Measurements from ENCODE around the gene FBLN1.

FBLN1 gene

GRCh38 chr22:45568213-45568612 lies 65.5 kb downstream of the FBLN1 start:
- Histone ChIP-seq H4K8ac (ENCODE audit: low read length) (no peak overlapping the region), H3K27ac (ENCODE audit: low read length, poor library complexity, severe bottlenecking) (no peak overlapping the region), H2AFZ (ENCODE audit: low read depth, low read length) (no peak overlapping the region), H3K36me3 (ENCODE audit: control insufficient read depth in 1 of 2, insufficient read depth in 2 of 2, low read depth in 1 of 2, low read length in 2 of 2) (peaks cover 31 to 48% of the 10 kb centered on the region in 2 experiments), H2BK120ac (ENCODE audit: low read depth, low read length) (no peak overlapping the region), H3K4me3 (ENCODE audit: insufficient read depth in 1 of 2, low read depth in 1 of 2, low read length in 2 of 2) (no peak overlapping the region), H3K4me1 (ENCODE audit: control insufficient read depth, insufficient read depth, low read depth, low read length) (no peaks in the 10 kb centered on the region), H3K23ac (ENCODE audit: low read length in 2 of 2) (no peak overlapping the region), H3K27me3 (ENCODE audit: control insufficient read depth in 1 of 2, insufficient read depth in 1 of 2, low read length in 2 of 2) (no peaks in the 10 kb centered on the region), H4K91ac (ENCODE audit: low read length) (no peak overlapping the region), H2BK15ac (ENCODE audit: low read depth, poor library complexity, severe bottlenecking) (no peak overlapping the region), H2BK12ac (ENCODE audit: low read length in 2 of 2) (no peak overlapping the region), H2AK5ac (ENCODE audit: low read length, severe bottlenecking) (no peak overlapping the region), H3K9me3 (ENCODE audit: control insufficient read depth, low read length) (peaks cover 21% of the 10 kb centered on the region), H3K14ac (ENCODE audit: low read length in 2 of 2) (no peak overlapping the region), H3K4me2 (ENCODE audit: low read length, poor library complexity, severe bottlenecking) (no peak overlapping the region), H3K18ac (ENCODE audit: low read depth in 1 of 2, low read length in 2 of 2) (no peak overlapping the region), H3K4ac (ENCODE audit: low read depth in 1 of 2, low read length in 2 of 2) (no peak overlapping the region), H3K9ac (ENCODE audit: low read length) (no peak overlapping the region), H3K79me1 (replicated peaks; ENCODE audit: low read length, poor library complexity, severe bottlenecking) (peaks cover 2% of the 10 kb centered on the region), H2BK5ac (ENCODE audit: low read depth, low read length, poor library complexity, severe bottlenecking) (no peak overlapping the region)
- no peak for DNase-seq

GRCh38 chr22:45571089-45571488 lies 68.4 kb downstream of the FBLN1 start:
- peaks cover 21% of the 10 kb centered on the region for H3K9me3 ChIP-seq (ENCODE audit: control insufficient read depth, low read length)
- H2AFZ ChIP-seq (ENCODE audit: low read depth, low read length): no peak overlapping the region
- no peak overlapping the region for H3K27ac ChIP-seq (ENCODE audit: low read length, poor library complexity, severe bottlenecking)
- no peak overlapping the region for H2BK5ac ChIP-seq (ENCODE audit: low read depth, low read length, poor library complexity, severe bottlenecking)
- H3K9ac ChIP-seq (ENCODE audit: low read length): no peak overlapping the region
- no peak overlapping the region for H2BK12ac ChIP-seq (ENCODE audit: low read length in 2 of 2)
- H3K4me2 ChIP-seq (ENCODE audit: low read length, poor library complexity, severe bottlenecking): no peak overlapping the region
- H4K91ac ChIP-seq (ENCODE audit: low read length): no peak overlapping the region
- H3K27me3 ChIP-seq (ENCODE audit: control insufficient read depth in 1 of 2, insufficient read depth in 1 of 2, low read length in 2 of 2): no peaks in the 10 kb centered on the region
- peaks cover 23 to 36% of the 10 kb centered on the region in 2 experiments for H3K36me3 ChIP-seq (ENCODE audit: control insufficient read depth in 1 of 2, insufficient read depth in 2 of 2, low read depth in 1 of 2, low read length in 2 of 2)
- no peak overlapping the region for H3K4me3 ChIP-seq (ENCODE audit: insufficient read depth in 1 of 2, low read depth in 1 of 2, low read length in 2 of 2)
- no peak overlapping the region for H3K4ac ChIP-seq (ENCODE audit: low read depth in 1 of 2, low read length in 2 of 2)
- H3K23ac ChIP-seq (ENCODE audit: low read length in 2 of 2): no peak overlapping the region
- no peak overlapping the region for H2AK5ac ChIP-seq (ENCODE audit: low read length, severe bottlenecking)
- no peak overlapping the region for H2BK120ac ChIP-seq (ENCODE audit: low read depth, low read length)
- H3K18ac ChIP-seq (ENCODE audit: low read depth in 1 of 2, low read length in 2 of 2): no peak overlapping the region
- peaks cover 6% of the 10 kb centered on the region for H3K4me1 ChIP-seq (ENCODE audit: control insufficient read depth, insufficient read depth, low read depth, low read length)
- H2BK15ac ChIP-seq (ENCODE audit: low read depth, poor library complexity, severe bottlenecking): no peak overlapping the region
- no peaks in the 10 kb centered on the region for H3K79me1 ChIP-seq (replicated peaks; ENCODE audit: low read length, poor library complexity, severe bottlenecking)
- H4K8ac ChIP-seq (ENCODE audit: low read length): no peak overlapping the region
- H3K14ac ChIP-seq (ENCODE audit: low read length in 2 of 2): no peak overlapping the region
- DNase-seq: no peak

GRCh38 chr22:45572444-45572843 lies 69.8 kb downstream of the FBLN1 start:
- Histone ChIP-seq H3K9ac (ENCODE audit: low read length) (no peak overlapping the region), H4K91ac (ENCODE audit: low read length) (no peak overlapping the region), H3K9me3 (ENCODE audit: control insufficient read depth, low read length) (peaks cover 21% of the 10 kb centered on the region), H3K14ac (ENCODE audit: low read length in 2 of 2) (no peak overlapping the region), H2BK15ac (ENCODE audit: low read depth, poor library complexity, severe bottlenecking) (no peak overlapping the region), H3K4me1 (ENCODE audit: control insufficient read depth, insufficient read depth, low read depth, low read length) (peaks cover 6% of the 10 kb centered on the region), H3K4ac (ENCODE audit: low read depth in 1 of 2, low read length in 2 of 2) (no peak overlapping the region), H4K8ac (ENCODE audit: low read length) (no peak overlapping the region), H2BK120ac (ENCODE audit: low read depth, low read length) (no peak overlapping the region), H3K23ac (ENCODE audit: low read length in 2 of 2) (no peak overlapping the region), H3K4me2 (ENCODE audit: low read length, poor library complexity, severe bottlenecking) (no peak overlapping the region), H3K27ac (ENCODE audit: low read length, poor library complexity, severe bottlenecking) (no peak overlapping the region), H3K18ac (ENCODE audit: low read depth in 1 of 2, low read length in 2 of 2) (no peak overlapping the region), H3K27me3 (ENCODE audit: control insufficient read depth in 1 of 2, insufficient read depth in 1 of 2, low read length in 2 of 2) (no peaks in the 10 kb centered on the region), H2BK5ac (ENCODE audit: low read depth, low read length, poor library complexity, severe bottlenecking) (no peak overlapping the region), H3K4me3 (ENCODE audit: insufficient read depth in 1 of 2, low read depth in 1 of 2, low read length in 2 of 2) (no peak overlapping the region), H2BK12ac (ENCODE audit: low read length in 2 of 2) (no peak overlapping the region), H2AFZ (ENCODE audit: low read depth, low read length) (no peak overlapping the region), H3K79me1 (replicated peaks; ENCODE audit: low read length, poor library complexity, severe bottlenecking) (no peaks in the 10 kb centered on the region), H3K36me3 (ENCODE audit: control insufficient read depth in 1 of 2, insufficient read depth in 2 of 2, low read depth in 1 of 2, low read length in 2 of 2) (peaks cover 25 to 33% of the 10 kb centered on the region in 2 experiments), H2AK5ac (ENCODE audit: low read length, severe bottlenecking) (no peak overlapping the region)
- WGBS: 99% methylated on average over 3 of the region's 3 CpGs
- DNase-seq: no peak

- H3K27me3 ChIP-seq (ENCODE audit: control insufficient read depth in 1 of 2, insufficient read depth in 1 of 2, low read length in 2 of 2): no peaks in the 10 kb centered on the region
- H2BK120ac ChIP-seq (ENCODE audit: low read depth, low read length): no peak overlapping the region
- peak overlapping the region in 1 of 2 experiments; percentile 15 for H3K4me3 ChIP-seq (ENCODE audit: insufficient read depth in 1 of 2, low read depth in 1 of 2, low read length in 2 of 2)
- 93% methylated on average over 21 of the region's 23 CpGs for WGBS
- H3K79me1 ChIP-seq (replicated peaks; ENCODE audit: low read length, poor library complexity, severe bottlenecking): peaks cover 4% of the 10 kb centered on the region
- no peak overlapping the region for H3K9ac ChIP-seq (ENCODE audit: low read length)
- no peak overlapping the region for H2AK5ac ChIP-seq (ENCODE audit: low read length, severe bottlenecking)
- H3K36me3 ChIP-seq (ENCODE audit: control insufficient read depth in 1 of 2, insufficient read depth in 2 of 2, low read depth in 1 of 2, low read length in 2 of 2): peaks cover 32 to 42% of the 10 kb centered on the region in 2 experiments
- peaks cover 18% of the 10 kb centered on the region for H3K9me3 ChIP-seq (ENCODE audit: control insufficient read depth, low read length)
- no peak overlapping the region for H2BK5ac ChIP-seq (ENCODE audit: low read depth, low read length, poor library complexity, severe bottlenecking)
- no peak overlapping the region for H4K8ac ChIP-seq (ENCODE audit: low read length)
- no peak overlapping the region for H2BK15ac ChIP-seq (ENCODE audit: low read depth, poor library complexity, severe bottlenecking)
- DNase-seq: no peak
- H4K91ac ChIP-seq (ENCODE audit: low read length): no peak overlapping the region
- H3K27ac ChIP-seq (ENCODE audit: low read length, poor library complexity, severe bottlenecking): no peak overlapping the region
- H3K4ac ChIP-seq (ENCODE audit: low read depth in 1 of 2, low read length in 2 of 2): no peak overlapping the region
- H2AFZ ChIP-seq (ENCODE audit: low read depth, low read length): no peak overlapping the region
- no peak overlapping the region for H3K23ac ChIP-seq (ENCODE audit: low read length in 2 of 2)
- no peak overlapping the region for H3K14ac ChIP-seq (ENCODE audit: low read length in 2 of 2)
- no peak overlapping the region for H2BK12ac ChIP-seq (ENCODE audit: low read length in 2 of 2)
- peaks cover 10% of the 10 kb centered on the region for H3K4me1 ChIP-seq (ENCODE audit: control insufficient read depth, insufficient read depth, low read depth, low read length)
- H3K18ac ChIP-seq (ENCODE audit: low read depth in 1 of 2, low read length in 2 of 2): no peak overlapping the region
- H3K4me2 ChIP-seq (ENCODE audit: low read length, poor library complexity, severe bottlenecking): no peak overlapping the region
Observed at GRCh38 chr22:45574069-45574703, 71.5 kb downstream of the FBLN1 start.

Measured in mesenchymal stem cell (in vitro differentiated cells and primary cell).